Body of pancreas (tissue), 4 donors: Measurements from ENCODE around the gene ITGBL1. TPM values are rescaled to one million over a fixed set of nuclear protein-coding genes. Genes with fewer than 3 reads are reported as not detected.

ENCODE experiments used
- ATAC-seq: fragments of 150-250 bp; one replicate; pipeline ENCODE4 v1.9.1; 2016
- DNase-seq, 4 donors: peaks; one replicate each; pipeline ENCODE4 v3.0.0-alpha.2; 2019
- H3K27ac ChIP-seq, 4 donors: fragments of 200-600 bp; sonication (generic); 1 replicate in 3 of 4; 2 replicates in 1 of 4; pipeline versions ENCODE4 v1.5.1 to v1.6.1; 2016 to 2019; ENCODE audit warnings: mild to moderate bottlenecking in 1 of 4, mixed read lengths in 1 of 4, moderate library complexity in 1 of 4
- H3K27me3 ChIP-seq, 2 donors: fragments of 200-600 bp; sonication (generic); one replicate each; pipeline ENCODE4 v1.6.0; 2016; ENCODE audit warnings: mild to moderate bottlenecking in 1 of 2
- H3K36me3 ChIP-seq, 2 donors: fragments of 200-600 bp; sonication (generic); replicated peaks in 1 of 2; 2 replicates each; pipeline ENCODE4 v1.5.1; 2016; ENCODE audit warnings: low read depth in 2 of 2; ENCODE audit not compliant: insufficient read depth in 1 of 2
- H3K4me1 ChIP-seq: fragments of 200-600 bp; sonication (generic); one replicate; pipeline ENCODE4 v1.6.0; 2016
- H3K4me3 ChIP-seq, 2 donors: fragments of 200-600 bp; sonication (generic); 1 replicate in 1 of 2; 2 replicates in 1 of 2; pipeline ENCODE4 v1.5.1; 2016 to 2019
- H3K9me3 ChIP-seq, 3 donors: fragments of 200-600 bp; sonication (generic); 1 replicate in 2 of 3; 2 replicates in 1 of 3; pipeline ENCODE4 v1.5.1; 2016
- POLR2A ChIP-seq, 3 donors: fragments of 450-650 bp; IDR thresholded peaks; one replicate each; pipeline ENCODE4 v1.6.1; 2016; ENCODE audit warnings: antibody characterized with exemption in 3 of 3, mild to moderate bottlenecking in 2 of 3
- WGBS, 2 donors: methylation state at CpG; one replicate each; pipeline ENCODE4 v1.1.5; 2017; 5-methylcytosine and 5-hydroxymethylcytosine counted together
- intact Hi-C: fragments of 100-400 bp; cut with DNase I; formaldehyde crosslinking; loops from one replicate; pipeline ENCODE4 v1.15.1; 2023
- total RNA-seq, 2 donors: library from RNA; depleted of rRNA; stranded (reverse); fragments of >200 nt; gene quantifications; one replicate each; pipeline ENCODE4 v1.1.0, GENCODE V29; 2016
- TF ChIP-seq, protein P1 (sequence below), 7 experiments: fragments of 450-650 bp in 4 of 7; fragments of 200-600 bp in 3 of 7; sonication (generic) in 3 of 7; IDR thresholded peaks; one replicate each; pipeline ENCODE4 v1.5.1; 2016 to 2019; ENCODE audit warnings: antibody characterized with exemption in 7 of 7

The ITGBL1 gene
- total RNA-seq = 10 to 100 TPM in 1 of 2 donors, 1 to 10 TPM in 1; 1.3 to 10.4 TPM

DNA sequence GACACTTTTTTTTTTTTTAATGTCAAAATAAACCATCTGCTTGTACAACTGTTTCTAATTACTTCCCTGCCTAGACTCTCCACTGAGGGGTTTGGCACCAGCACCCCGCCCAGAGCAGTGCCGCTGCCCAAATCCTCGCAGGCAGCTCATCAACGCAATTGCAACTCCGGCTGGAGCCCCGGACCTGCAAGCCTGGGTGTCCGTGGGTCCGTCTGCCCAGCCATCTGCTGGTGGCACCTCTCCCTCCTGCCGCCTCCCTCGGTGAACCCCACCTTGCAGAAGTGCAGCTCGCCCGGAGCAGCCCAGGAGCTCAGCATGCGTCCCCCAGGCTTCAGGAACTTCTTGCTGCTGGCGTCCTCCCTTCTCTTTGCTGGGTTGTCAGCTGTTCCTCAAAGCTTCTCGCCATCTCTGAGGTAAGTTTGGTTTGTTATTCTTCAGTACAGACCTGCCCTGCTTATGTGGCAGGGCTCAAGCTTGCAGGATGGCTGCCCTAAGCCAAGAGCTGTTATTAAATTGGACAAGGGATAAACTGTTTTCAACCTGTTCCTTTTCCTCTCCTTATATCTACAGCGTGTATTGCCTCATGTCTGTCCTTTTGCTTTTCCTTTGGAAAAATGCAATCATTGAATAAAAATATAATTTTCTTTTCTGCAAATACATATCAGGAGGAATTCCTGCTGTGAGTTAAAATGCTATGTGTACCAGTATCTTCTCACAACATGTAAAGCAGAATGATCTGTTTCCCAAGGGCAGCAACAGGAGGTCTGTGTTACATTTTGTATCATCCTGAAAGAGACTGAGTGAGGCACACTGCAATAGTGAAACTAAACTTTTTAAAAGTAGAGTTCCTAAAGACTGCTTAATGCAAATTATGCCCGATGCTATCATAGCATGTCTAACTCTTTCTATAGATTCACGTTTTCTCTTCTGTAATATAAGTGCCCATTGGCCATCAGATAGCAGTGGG lies at the start of gene ITGBL1:
Gene ITGBL1, plus strand, starts transcription at position 157 of the 967 bp plus-strand sequence. Its CDS starts 159 bp downstream, at position 316.
- no peaks in the 10 kb centered on the region for H3K27me3 ChIP-seq
- H3K27ac ChIP-seq = peak within 1 kb of the TSS in 3 of 4 donors; percentile 9 to 49 (median 25)
- peak in 1 of 4 donors; percentile 7 for DNase-seq
- H3K4me1 ChIP-seq = no peaks in the 10 kb centered on the region
- intact Hi-C loops = no loop called here
- H3K9me3 ChIP-seq = no peaks in the 10 kb centered on the region
- WGBS, 2 donors = 68 to 71% methylated on average over 17 to 18 of the region's 18 CpGs
- TF ChIP-seq POLR2A (IDR thresholded peaks at IDR 0.05) = no peak
- TF ChIP-seq, protein P1, sequence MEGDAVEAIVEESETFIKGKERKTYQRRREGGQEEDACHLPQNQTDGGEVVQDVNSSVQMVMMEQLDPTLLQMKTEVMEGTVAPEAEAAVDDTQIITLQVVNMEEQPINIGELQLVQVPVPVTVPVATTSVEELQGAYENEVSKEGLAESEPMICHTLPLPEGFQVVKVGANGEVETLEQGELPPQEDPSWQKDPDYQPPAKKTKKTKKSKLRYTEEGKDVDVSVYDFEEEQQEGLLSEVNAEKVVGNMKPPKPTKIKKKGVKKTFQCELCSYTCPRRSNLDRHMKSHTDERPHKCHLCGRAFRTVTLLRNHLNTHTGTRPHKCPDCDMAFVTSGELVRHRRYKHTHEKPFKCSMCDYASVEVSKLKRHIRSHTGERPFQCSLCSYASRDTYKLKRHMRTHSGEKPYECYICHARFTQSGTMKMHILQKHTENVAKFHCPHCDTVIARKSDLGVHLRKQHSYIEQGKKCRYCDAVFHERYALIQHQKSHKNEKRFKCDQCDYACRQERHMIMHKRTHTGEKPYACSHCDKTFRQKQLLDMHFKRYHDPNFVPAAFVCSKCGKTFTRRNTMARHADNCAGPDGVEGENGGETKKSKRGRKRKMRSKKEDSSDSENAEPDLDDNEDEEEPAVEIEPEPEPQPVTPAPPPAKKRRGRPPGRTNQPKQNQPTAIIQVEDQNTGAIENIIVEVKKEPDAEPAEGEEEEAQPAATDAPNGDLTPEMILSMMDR (IDR thresholded peaks at IDR 0.05) = no peak
- no peaks in the 10 kb centered on the region for H3K36me3 ChIP-seq
- peak; percentile 21 for ATAC-seq
- peak within 1 kb of the TSS in 1 of 2 donors; percentile 36 for H3K4me3 ChIP-seq

DNA sequence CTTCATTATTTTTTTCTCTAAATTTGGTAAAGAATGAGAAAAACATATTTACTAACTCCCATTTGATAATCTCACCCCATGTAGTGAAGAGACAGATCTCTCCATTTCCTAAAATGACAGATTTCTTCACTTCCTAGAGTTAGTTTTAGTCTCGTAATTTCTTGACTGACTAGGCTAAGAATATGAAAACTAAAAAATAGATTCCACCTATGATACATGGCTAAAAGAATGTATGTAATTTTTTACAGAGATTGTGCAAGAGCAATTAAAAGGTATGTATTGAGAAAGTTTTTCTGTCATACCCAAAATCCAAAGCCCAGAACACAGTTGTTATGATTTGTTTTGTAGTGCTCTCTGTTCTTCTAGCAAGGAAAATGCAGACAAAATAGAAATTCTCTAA lies 45.7 kb upstream of the ITGBL1 start:
- intact Hi-C loops = no loop called here
- ATAC-seq (no peak), DNase-seq (no peak)
- Histone ChIP-seq H3K27me3 (no peaks in the 10 kb centered on the region), H3K27ac (no peak overlapping the region), H3K4me3 (no peak overlapping the region), H3K36me3 (no peaks in the 10 kb centered on the region), H3K4me1 (no peaks in the 10 kb centered on the region), H3K9me3 (no peaks in the 10 kb centered on the region)
- TF ChIP-seq, protein P1 (IDR thresholded peaks at IDR 0.05) = no peak
- no peak for TF ChIP-seq POLR2A (IDR thresholded peaks at IDR 0.05)
- 80 to 92% methylated on average over 1 of the region's 1 CpG for WGBS, 2 donors

DNA sequence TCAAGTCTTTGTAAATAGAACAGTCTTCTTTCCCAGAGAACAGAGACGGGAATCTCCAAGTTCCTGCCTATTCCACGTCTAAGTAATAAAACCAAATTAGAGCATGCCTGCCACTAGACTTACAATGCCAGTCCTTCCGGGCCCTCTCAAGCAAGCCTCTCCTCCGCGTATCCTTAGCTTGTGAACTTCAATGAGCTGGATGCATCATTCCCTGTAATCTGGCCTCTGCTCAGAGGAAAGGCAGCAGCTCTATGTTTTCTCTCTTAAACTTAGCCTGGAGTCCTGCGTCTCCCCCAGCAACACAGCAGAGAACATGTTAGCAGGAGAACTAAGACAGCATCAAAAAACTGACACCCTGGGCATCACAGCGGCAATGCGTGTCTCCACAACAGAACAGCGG lies 44.3 kb upstream of the ITGBL1 start:
- Histone ChIP-seq H3K4me3 (no peak overlapping the region), H3K36me3 (no peaks in the 10 kb centered on the region), H3K9me3 (no peaks in the 10 kb centered on the region), H3K4me1 (no peaks in the 10 kb centered on the region), H3K27me3 (no peaks in the 10 kb centered on the region), H3K27ac (no peak overlapping the region)
- no peak for ATAC-seq
- WGBS, 2 donors = 84 to 85% methylated on average over 9 of the region's 9 CpGs
- intact Hi-C loops = no loop called here
- TF ChIP-seq POLR2A (IDR thresholded peaks at IDR 0.05) = no peak
- TF ChIP-seq, protein P1 (IDR thresholded peaks at IDR 0.05) = no peak
- no peak for DNase-seq

DNA sequence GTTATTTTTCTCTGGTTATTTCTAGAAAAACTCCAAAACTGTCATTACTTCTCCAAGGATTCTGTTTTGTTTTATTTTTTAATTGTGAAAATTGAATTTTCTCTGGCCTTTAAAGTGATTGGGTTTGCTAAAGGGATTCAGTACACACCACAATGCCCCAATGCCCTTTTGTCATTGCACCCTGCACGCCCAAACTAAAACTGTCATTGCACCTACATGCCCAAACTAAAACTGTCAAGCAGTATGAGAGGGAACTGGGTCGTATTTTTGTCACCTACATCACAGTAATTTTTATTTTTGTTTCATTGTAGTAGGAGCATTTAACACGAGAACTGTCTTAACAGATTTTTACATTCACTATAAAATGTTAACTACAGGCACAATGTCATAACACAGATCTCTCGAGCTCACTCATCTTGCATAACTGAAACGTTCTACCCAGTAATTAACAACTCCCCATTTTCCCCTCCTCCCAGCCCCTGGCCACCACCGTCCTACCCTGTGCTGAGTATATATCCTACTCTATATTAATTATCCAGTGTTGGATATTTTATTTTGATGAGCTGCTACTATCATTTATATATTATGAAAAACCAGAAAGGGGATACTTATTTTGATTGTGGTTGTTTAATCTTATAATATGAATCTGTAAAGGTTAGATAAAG lies 43.4 kb upstream of the ITGBL1 start:
- Histone ChIP-seq H3K4me3 (no peak overlapping the region), H3K4me1 (no peaks in the 10 kb centered on the region), H3K9me3 (no peaks in the 10 kb centered on the region), H3K27ac (no peak overlapping the region), H3K27me3 (no peaks in the 10 kb centered on the region), H3K36me3 (no peaks in the 10 kb centered on the region)
- no peak for ATAC-seq
- TF ChIP-seq, protein P1 (IDR thresholded peaks at IDR 0.05) = no peak
- no peak for TF ChIP-seq POLR2A (IDR thresholded peaks at IDR 0.05)
- DNase-seq = no peak
- WGBS, 2 donors = 84 to 89% methylated on average over 6 of the region's 6 CpGs
- intact Hi-C loops = no loop called here
